IPS-20b (cell line): ENCODE data around the gene CLSTN2.

Experiments
- H3K27ac ChIP-seq: one replicate; pipeline ENCODE4 v1.5.1; 2013; ENCODE audit warnings: low read length
- H3K27me3 ChIP-seq: 2 replicates; pipeline ENCODE4 v1.6.1; 2013; ENCODE audit warnings: mild to moderate bottlenecking, low read length, inconsistent platforms; ENCODE audit not compliant: insufficient read depth
- H3K36me3 ChIP-seq: 2 replicates; pipeline ENCODE4 v1.6.1; 2013; ENCODE audit warnings: low read depth, mild to moderate bottlenecking, inconsistent platforms, low read length, moderate library complexity; ENCODE audit not compliant: insufficient read depth
- H3K4me1 ChIP-seq: 2 replicates; pipeline ENCODE4 v1.6.1; 2013; ENCODE audit warnings: mild to moderate bottlenecking, control low read depth, inconsistent platforms, low read length, moderate library complexity; ENCODE audit not compliant: insufficient read depth
- H3K4me3 ChIP-seq: 2 replicates; pipeline ENCODE4 v1.5.1; 2013; ENCODE audit warnings: mild to moderate bottlenecking, low read length, inconsistent platforms
- H3K9ac ChIP-seq: 2 replicates; pipeline ENCODE4 v1.6.1; 2013; ENCODE audit warnings: low read depth, mild to moderate bottlenecking, inconsistent platforms, low read length, moderate library complexity
- H3K9me3 ChIP-seq: 2 replicates; pipeline ENCODE4 v1.6.1; 2013; ENCODE audit warnings: mild to moderate bottlenecking, low read depth, low read length, inconsistent platforms; ENCODE audit not compliant: insufficient read depth

Gene CLSTN2

DNA sequence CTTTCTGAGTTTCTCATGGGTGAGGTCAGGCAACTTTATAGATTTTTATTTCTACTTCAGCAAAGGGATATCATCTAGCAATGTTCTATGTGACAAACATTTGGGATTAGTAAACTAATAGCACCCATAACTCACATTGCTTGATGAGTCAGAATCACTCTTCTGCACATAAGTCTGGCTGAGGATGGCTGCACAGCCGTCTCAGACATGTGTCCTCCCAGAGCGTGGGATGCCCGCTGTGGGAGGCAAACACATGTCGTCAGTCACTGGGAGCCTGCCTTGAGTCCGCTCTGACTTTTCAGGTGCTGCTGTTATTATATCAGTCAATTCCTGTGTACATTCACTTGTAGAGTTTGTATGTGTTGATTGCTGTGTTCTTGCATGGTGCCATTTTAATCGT, 512.2 kb downstream of the CLSTN2 start:
- H3K9me3 ChIP-seq: no peaks in the 10 kb centered on the region
- no peak overlapping the region for H3K4me3 ChIP-seq

DNA sequence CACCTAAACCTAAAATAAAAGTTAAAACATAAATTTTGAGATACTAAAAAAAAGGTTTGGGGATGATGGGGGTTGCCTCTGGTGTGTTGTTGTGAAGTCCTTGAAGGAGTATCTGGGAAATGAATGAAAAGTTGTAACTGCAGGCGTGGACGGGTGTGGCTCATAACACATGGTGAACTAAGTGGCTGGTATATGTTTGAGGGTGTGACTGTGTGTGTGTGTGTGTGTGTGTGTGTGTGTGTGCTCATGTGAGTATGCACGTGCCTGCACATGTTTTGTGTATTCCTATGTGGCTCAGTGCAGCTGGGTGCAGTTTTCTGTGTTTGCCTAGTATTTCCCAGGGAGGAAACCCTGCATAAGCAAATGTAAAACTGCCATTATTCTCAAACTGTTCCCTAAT, 513.0 kb downstream of the CLSTN2 start:
- Histone ChIP-seq H3K36me3 (no peaks in the 10 kb centered on the region), H3K9me3 (no peaks in the 10 kb centered on the region), H3K9ac (no peak overlapping the region), H3K4me1 (no peaks in the 10 kb centered on the region), H3K27me3 (no peaks in the 10 kb centered on the region), H3K4me3 (no peak overlapping the region), H3K27ac (no peak overlapping the region)

More for the DNA sequence above, 512.2 kb downstream of the CLSTN2 start:
- no peak overlapping the region for H3K27ac ChIP-seq
- H3K36me3 ChIP-seq: no peaks in the 10 kb centered on the region
- H3K27me3 ChIP-seq: no peaks in the 10 kb centered on the region
- H3K4me1 ChIP-seq: no peaks in the 10 kb centered on the region
- H3K9ac ChIP-seq: no peak overlapping the region

DNA sequence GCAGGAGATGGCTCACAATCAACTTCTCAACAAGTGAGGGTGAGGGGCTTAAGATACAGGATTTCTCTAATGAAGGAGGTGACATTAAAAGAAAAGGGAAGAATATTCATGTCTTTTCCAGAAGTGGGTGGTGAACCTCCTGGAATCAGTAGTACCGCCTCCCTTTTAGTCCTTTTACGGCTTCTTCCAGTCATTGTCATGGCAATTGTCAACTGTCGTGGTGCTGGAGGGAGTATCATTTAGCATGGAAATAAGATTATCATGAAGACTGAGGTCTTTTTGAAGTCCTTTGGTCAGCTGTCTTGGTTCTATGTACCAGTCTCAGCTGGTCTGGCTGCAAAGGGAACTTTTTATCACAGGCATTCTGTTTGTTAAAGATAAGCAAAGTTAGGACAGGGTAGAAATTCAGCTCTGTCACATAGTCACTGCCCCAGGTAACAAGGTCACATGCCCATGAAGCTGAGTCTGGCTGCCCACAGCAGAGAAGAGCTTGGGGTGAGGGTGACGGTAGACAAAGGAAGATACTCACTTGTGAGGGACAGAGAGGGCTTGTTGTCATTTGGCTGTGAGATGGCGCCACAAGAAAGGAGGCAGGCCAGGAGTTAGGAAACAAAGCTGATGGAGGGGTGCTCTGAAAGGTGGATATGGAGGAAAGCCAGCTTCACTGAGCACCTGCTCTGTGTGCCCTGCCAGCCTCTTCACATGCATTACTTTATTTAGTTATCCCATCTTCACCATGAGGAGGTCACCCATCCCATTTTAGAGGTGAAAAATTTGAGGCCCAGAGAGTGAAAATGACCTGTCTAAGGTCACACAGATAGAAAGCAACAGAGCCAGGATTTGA, 514.6 kb downstream of the CLSTN2 start:
- H3K9ac ChIP-seq: no peak overlapping the region
- no peaks in the 10 kb centered on the region for H3K36me3 ChIP-seq
- no peaks in the 10 kb centered on the region for H3K27me3 ChIP-seq
- H3K4me3 ChIP-seq: no peak overlapping the region
- no peak overlapping the region for H3K27ac ChIP-seq
- H3K9me3 ChIP-seq: no peaks in the 10 kb centered on the region
- no peaks in the 10 kb centered on the region for H3K4me1 ChIP-seq

DNA sequence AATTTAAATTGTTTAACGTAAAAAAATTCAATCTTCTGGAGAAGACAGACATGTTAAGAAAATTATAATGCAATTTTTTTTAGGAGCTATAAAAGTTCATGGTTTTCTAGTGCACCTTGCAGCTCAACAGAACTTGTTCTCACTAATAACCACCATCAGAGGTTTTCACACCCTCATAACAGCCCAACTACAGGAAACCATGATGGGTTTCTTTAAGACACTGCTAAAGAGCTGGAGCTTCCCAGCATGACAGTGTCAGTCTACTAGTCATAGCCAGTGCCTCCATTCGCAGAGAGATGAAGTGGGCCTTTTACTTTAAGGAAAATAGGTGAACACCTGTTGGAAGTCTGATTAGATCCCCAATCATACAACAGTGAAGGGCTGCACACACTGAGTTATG, 518.8 kb downstream of the CLSTN2 start:
- H3K9ac ChIP-seq: no peak overlapping the region
- H3K27me3 ChIP-seq: no peaks in the 10 kb centered on the region
- H3K4me3 ChIP-seq: no peak overlapping the region

DNA sequence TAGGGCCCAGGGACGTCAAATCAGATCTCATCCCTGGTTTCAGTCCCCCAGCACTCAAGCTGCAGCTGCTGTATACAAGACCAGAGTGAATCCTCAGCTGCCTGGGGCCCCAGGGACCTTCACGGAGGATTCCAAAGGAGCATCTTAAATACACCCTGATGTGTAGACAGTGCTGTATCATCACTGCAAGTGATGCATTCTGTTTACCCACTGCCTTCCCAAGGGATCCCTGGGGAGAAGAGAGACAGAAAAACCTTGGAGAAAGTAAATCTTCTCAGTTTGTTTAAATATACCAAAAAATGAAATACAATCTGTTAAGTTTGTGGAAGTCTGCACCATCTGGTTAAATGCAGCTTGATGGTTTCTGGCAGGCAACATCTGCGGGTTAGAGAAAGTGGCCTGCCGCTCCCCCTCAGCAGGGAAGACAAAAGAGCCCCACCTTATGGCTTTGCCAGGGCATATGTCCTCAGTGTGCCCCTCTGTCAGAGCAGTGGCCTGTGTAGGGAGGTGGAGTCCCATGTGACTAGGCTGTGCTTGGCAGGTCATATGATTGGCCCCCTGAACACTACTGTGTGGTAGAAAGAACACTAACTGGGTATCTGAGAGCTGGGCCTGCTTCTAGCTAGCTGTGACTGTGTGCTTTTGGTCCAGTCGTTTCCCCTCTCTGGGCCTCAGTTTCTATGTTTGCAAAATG, 520.7 kb downstream of the CLSTN2 start:
- Histone ChIP-seq H3K4me1 (no peaks in the 10 kb centered on the region), H3K27me3 (no peaks in the 10 kb centered on the region), H3K36me3 (no peaks in the 10 kb centered on the region), H3K9me3 (no peaks in the 10 kb centered on the region), H3K27ac (no peak overlapping the region), H3K4me3 (no peak overlapping the region), H3K9ac (no peak overlapping the region)

More for the DNA sequence above, 518.8 kb downstream of the CLSTN2 start:
- H3K36me3 ChIP-seq: no peaks in the 10 kb centered on the region
- no peaks in the 10 kb centered on the region for H3K4me1 ChIP-seq
- H3K9me3 ChIP-seq: no peaks in the 10 kb centered on the region
- no peak overlapping the region for H3K27ac ChIP-seq

DNA sequence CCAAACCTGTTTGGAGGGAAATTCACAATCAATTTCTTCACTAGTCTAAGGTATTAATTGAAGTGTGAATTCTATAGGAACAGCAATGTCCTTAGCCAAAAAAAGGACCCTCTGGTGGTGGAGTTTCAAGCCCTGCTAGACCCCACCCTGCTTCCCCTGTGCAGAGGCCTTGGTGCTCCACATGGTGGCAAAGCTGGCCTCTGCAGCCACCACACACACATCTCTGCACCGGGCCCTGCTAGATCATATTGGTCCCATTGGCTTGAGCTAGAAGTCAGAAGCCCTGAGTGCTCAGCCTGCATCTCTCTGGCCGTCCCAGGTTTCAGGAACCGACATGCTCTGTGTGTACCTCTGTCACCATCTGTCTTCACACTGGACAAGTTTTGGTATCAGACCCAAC, 522.0 kb downstream of the CLSTN2 start:
- H3K9me3 ChIP-seq: no peaks in the 10 kb centered on the region
- H3K36me3 ChIP-seq: no peaks in the 10 kb centered on the region
- H3K27me3 ChIP-seq: no peaks in the 10 kb centered on the region
- H3K4me3 ChIP-seq: no peak overlapping the region
- no peaks in the 10 kb centered on the region for H3K4me1 ChIP-seq
- no peak overlapping the region for H3K27ac ChIP-seq
- H3K9ac ChIP-seq: no peak overlapping the region

DNA sequence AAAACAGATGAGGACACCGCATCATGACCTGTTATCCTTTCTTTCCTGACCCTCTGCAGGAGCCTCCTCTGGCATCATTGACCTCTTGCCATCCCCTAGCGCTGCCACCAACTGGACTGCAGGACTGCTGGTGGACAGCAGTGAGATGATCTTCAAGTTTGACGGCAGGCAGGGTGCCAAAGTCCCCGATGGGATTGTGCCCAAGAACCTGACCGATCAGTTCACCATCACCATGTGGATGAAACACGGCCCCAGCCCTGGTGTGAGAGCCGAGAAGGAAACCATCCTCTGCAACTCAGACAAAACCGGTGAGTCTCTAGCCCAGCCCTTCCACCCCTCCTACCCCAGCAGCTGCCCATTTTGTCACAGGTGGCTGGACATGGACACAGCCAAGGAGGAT, 524.5 kb downstream of the CLSTN2 start:
- H3K36me3 ChIP-seq: no peaks in the 10 kb centered on the region
- H3K4me1 ChIP-seq: no peaks in the 10 kb centered on the region
- no peak overlapping the region for H3K27ac ChIP-seq
- H3K9ac ChIP-seq: no peak overlapping the region
- no peak overlapping the region for H3K4me3 ChIP-seq
- H3K27me3 ChIP-seq: no peaks in the 10 kb centered on the region
- no peaks in the 10 kb centered on the region for H3K9me3 ChIP-seq

DNA sequence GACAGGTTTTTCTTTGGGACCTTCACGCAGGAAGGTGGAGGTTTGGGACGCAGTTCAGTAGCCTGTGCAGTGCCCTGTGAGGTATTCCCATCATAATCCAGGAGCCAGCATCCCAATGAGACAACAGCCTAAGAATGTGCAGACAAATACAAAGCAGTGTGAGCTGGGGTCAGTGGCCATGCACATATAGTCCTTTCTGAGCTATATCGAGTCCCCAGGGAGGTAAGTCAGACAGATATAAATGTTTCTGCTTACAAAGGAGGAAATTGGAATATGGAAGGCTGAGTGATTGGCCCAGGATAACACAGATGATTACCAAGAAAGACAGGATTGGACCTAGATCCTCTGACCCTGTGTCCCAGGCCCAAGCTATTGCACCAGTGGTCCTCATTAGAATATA, 526.3 kb downstream of the CLSTN2 start:
- Histone ChIP-seq H3K9me3 (no peaks in the 10 kb centered on the region), H3K27me3 (peaks cover 4% of the 10 kb centered on the region; the same call in 1 of the 2 replicates), H3K4me1 (no peaks in the 10 kb centered on the region), H3K27ac (no peak overlapping the region), H3K4me3 (no peak overlapping the region), H3K36me3 (no peaks in the 10 kb centered on the region), H3K9ac (no peak overlapping the region)

DNA sequence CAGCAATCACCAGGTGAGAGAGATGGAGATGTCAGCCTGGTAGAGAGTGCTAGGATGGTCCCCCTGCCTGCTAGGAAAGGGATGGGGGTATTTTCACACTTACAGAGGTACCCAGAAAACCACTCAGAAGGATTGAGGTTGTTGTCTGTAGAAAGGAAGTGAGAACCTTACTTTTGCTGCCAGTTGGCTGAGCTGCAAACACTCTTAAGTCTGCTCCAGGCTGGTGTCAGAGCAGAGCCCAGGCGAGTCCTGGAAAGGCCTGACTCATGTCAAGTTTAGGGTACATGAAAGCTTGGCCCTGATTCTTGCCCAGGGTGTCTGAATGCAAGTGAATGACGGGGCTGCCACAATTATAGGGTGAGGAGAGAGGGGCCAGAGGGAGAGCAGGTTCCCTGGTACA, 528.4 kb downstream of the CLSTN2 start:
- Histone ChIP-seq H3K27me3 (peaks cover 23% of the 10 kb centered on the region), H3K4me3 (no peak overlapping the region), H3K36me3 (no peaks in the 10 kb centered on the region), H3K27ac (no peak overlapping the region), H3K9ac (no peak overlapping the region), H3K4me1 (no peaks in the 10 kb centered on the region), H3K9me3 (no peaks in the 10 kb centered on the region)

DNA sequence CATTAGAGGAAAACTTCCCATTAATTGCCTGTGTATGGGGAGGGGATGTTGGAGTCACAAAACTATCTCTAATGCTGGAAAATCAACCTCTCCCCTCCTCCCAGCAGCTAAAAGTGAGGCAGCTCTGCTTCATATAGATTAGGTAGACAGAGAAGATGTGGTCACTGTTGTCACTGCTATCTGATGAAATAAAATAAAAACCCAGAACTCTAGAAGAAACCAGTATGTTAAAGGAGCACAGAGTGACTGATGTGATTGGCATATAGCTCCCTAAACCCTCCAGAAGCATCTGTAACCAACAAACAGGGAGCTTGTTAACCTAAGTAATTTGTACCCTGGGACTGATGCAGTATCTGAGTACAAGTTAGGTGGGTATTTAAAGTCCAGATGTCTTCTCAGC, 531.0 kb downstream of the CLSTN2 start:
- Histone ChIP-seq H3K9ac (no peak overlapping the region), H3K27me3 (peaks cover 40% of the 10 kb centered on the region), H3K36me3 (no peaks in the 10 kb centered on the region), H3K4me1 (peaks cover 15% of the 10 kb centered on the region; the same call in 1 of the 2 replicates), H3K4me3 (no peak overlapping the region), H3K9me3 (no peaks in the 10 kb centered on the region), H3K27ac (no peak overlapping the region)

DNA sequence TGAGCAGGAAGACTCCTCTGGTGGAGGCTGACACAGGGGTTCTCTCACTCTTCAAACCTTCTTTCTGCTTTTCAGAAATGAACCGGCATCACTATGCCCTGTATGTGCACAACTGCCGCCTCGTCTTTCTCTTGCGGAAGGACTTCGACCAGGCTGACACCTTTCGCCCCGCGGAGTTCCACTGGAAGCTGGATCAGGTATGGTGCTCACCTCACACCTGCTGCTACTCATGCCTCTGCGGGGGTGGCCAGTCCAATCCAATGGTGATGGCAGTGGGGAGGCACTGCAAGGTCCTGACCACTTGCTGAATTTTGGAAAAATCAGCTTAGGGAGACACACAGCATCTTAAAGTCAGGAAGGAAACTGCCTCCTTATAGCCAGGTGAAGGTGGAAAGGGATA, 531.5 kb downstream of the CLSTN2 start:
- peaks cover 15% of the 10 kb centered on the region; the same call in 1 of the 2 replicates for H3K4me1 ChIP-seq
- peaks cover 45% of the 10 kb centered on the region for H3K27me3 ChIP-seq
- no peak overlapping the region for H3K4me3 ChIP-seq
- no peak overlapping the region for H3K9ac ChIP-seq
- no peaks in the 10 kb centered on the region for H3K36me3 ChIP-seq
- H3K27ac ChIP-seq: no peak overlapping the region
- no peaks in the 10 kb centered on the region for H3K9me3 ChIP-seq

DNA sequence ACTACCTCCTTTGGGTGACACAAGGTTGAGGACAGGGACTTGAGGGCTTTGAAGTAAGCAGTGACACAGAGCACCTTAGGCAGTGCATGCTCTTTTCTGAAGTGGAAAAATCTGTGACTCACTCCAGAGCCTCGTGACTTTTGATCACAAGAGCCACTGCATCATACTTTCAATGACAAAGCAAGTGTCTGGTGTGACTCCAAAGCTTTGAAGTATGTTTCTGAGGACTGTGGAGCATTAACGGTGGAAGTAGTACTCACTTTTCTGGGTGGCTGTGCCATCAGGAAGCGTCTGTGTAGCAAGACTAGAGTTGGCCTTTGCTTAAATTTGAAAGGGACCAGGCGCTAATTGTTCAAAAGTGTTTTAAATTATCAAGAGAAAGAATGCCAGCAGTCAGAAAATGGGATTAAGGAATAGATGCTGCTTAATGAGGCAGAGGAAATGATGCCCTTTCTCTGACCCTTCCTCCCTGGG, 532.2 kb downstream of the CLSTN2 start:
- Histone ChIP-seq H3K27ac (no peak overlapping the region), H3K4me1 (peaks cover 18% of the 10 kb centered on the region; the same call in 1 of the 2 replicates)

More for the DNA sequence above, 532.2 kb downstream of the CLSTN2 start:
- Histone ChIP-seq H3K27me3 (peaks cover 48% of the 10 kb centered on the region), H3K9ac (no peak overlapping the region), H3K9me3 (no peaks in the 10 kb centered on the region), H3K36me3 (no peaks in the 10 kb centered on the region), H3K4me3 (no peak overlapping the region)
